Pulmonary artery endothelial cell (primary cell): ENCODE measurements around the gene PLA1A. TPM values are rescaled to one million over a fixed set of nuclear protein-coding genes. Genes with fewer than 3 reads are reported as not detected.
"Not testable (repeated sequence)": the region's sequence is repeated elsewhere in the genome, so short reads cannot be mapped to it uniquely, and the experiment has no call there.

ENCODE experiments used
- DNase-seq: peaks from one replicate; pipeline ENCODE4 v3.0.0-alpha.2; 2011; ENCODE audit warnings: low read depth, low spot score
- total RNA-seq: library from RNA; depleted of rRNA; stranded (reverse); fragments of >200 nt; gene quantifications from 2 replicates; pipeline ENCODE4 v1.2.3, GENCODE V29; 2014

The PLA1A gene
- total RNA-seq, 1 donor from 2014 or later = 0.92 TPM

GRCh38 chr3:119662604-119663373 lies 65.1 kb downstream of the PLA1A start:
- no peak for DNase-seq

GRCh38 chr3:119663885-119664284 lies 66.2 kb downstream of the PLA1A start:
- no peak for DNase-seq

- no peak for DNase-seq
Observed at GRCh38 chr3:119664370-119664769, 66.7 kb downstream of the PLA1A start.

GRCh38 chr3:119664850-119665379 lies 67.2 kb downstream of the PLA1A start:
- no peak for DNase-seq

GRCh38 chr3:119665954-119666559 lies 68.4 kb downstream of the PLA1A start:
- no peak for DNase-seq

- no peak for DNase-seq
Observed at GRCh38 chr3:119669906-119670570, 72.4 kb downstream of the PLA1A start.

GRCh38 chr3:119672776-119673175 lies 75.1 kb downstream of the PLA1A start:
- no peak for DNase-seq

- DNase-seq = no peak
Observed at GRCh38 chr3:119673875-119674274, 76.2 kb downstream of the PLA1A start.

GRCh38 chr3:119675188-119675874 lies 77.6 kb downstream of the PLA1A start:
- DNase-seq = no peak

GRCh38 chr3:119676020-119676419 lies 78.3 kb downstream of the PLA1A start:
- DNase-seq = no peak

GRCh38 chr3:119676771-119677640 lies 79.3 kb downstream of the PLA1A start, which contains the start of gene COX17:
Gene COX17 (minus strand): TSS chr3:119677406. CDS start chr3:119677310, 96 bp downstream.
- DNase-seq = peak; percentile 77

- no peak for DNase-seq
Observed at GRCh38 chr3:119677641-119677934, 79.9 kb downstream of the PLA1A start.

GRCh38 chr3:119678209-119678608 lies 80.5 kb downstream of the PLA1A start:
- DNase-seq = not testable (repeated sequence)

Other genes starting within 250 kb of the PLA1A start
- 28.2 and 50.7 TPM in 2 replicates for gene TMEM39A, start 134.3 kb upstream of the PLA1A start, total RNA-seq
- 15.4 and 30.5 TPM in 2 replicates for gene POGLUT1, start 128.9 kb upstream of the PLA1A start, total RNA-seq
- 43.9 and 46.9 TPM in 2 replicates for gene TIMMDC1, start 99.3 kb upstream of the PLA1A start, total RNA-seq
- not detected in 2 replicates for gene CD80, start 38.3 kb upstream of the PLA1A start, total RNA-seq
- gene ADPRH, start 18.4 kb upstream of the PLA1A start, total RNA-seq = 6.3 and 8.3 TPM in 2 replicates
- 0.07 and 0.11 TPM in 2 replicates for gene POPDC2, start 62.7 kb downstream of the PLA1A start, total RNA-seq
- gene COX17, start 79.5 kb downstream of the PLA1A start, total RNA-seq = 24.1 and 39.3 TPM in 2 replicates
- gene CFAP91, start 105.1 kb downstream of the PLA1A start, total RNA-seq = 0.14 and 0.92 TPM in 2 replicates
- gene NR1I2, start 184.2 kb downstream of the PLA1A start, total RNA-seq = 0.11 TPM in 1 of 2 replicates, not detected in the other